Neural progenitor cell (in vitro differentiated cells): ENCODE measurements around the gene TPSD1. TPM values are rescaled to one million over a fixed set of nuclear protein-coding genes. Genes with fewer than 3 reads are reported as not detected.

Source experiments
- DNase-seq: peaks from one replicate; pipeline ENCODE4 v3.0.0-alpha.2; 2016; ENCODE audit warnings: low spot score
- H2AFZ ChIP-seq: fragments of 200-600 bp; sonication (generic); replicated peaks from 2 replicates; pipeline ENCODE4 v1.6.1; 2016; ENCODE audit warnings: antibody characterized with exemption
- H3F3A ChIP-seq: fragments of 200-600 bp; sonication (generic); 2 replicates; pipeline ENCODE4 v1.6.1; 2016; ENCODE audit warnings: antibody characterized with exemption, low read depth
- H3K27ac ChIP-seq: fragments of 200-600 bp; sonication (generic); 2 replicates; pipeline ENCODE4 v1.5.1; 2016; ENCODE audit warnings: mild to moderate bottlenecking
- H3K27me3 ChIP-seq: fragments of 200-600 bp; sonication (generic); 2 replicates; pipeline ENCODE4 v1.6.1; 2016; ENCODE audit warnings: mild to moderate bottlenecking, moderate library complexity
- H3K36me3 ChIP-seq: fragments of 200-600 bp; sonication (generic); 2 replicates; pipeline ENCODE4 v1.5.1; 2016
- H3K4me1 ChIP-seq: fragments of 200-600 bp; sonication (generic); 2 replicates; pipeline ENCODE4 v1.6.1; 2016; ENCODE audit warnings: mixed run types
- H3K4me2 ChIP-seq: fragments of 200-600 bp; sonication (generic); 2 replicates; pipeline ENCODE4 v1.6.1; 2016
- H3K4me3 ChIP-seq: fragments of 200-600 bp; sonication (generic); 2 replicates; pipeline ENCODE4 v1.5.1; 2016
- H3K79me2 ChIP-seq: fragments of 200-600 bp; sonication (generic); 2 replicates; pipeline ENCODE4 v1.6.1; 2016; ENCODE audit warnings: low read depth
- H3K9ac ChIP-seq: fragments of 200-600 bp; sonication (generic); 2 replicates; pipeline ENCODE4 v1.6.1; 2016
- H3K9me3 ChIP-seq: fragments of 200-600 bp; sonication (generic); 2 replicates; pipeline ENCODE4 v1.5.1; 2016; ENCODE audit warnings: low read depth
- H4K20me1 ChIP-seq: fragments of 200-600 bp; sonication (generic); 2 replicates; pipeline ENCODE4 v1.6.1; 2016; ENCODE audit warnings: low read depth
- H3K27ac Mint-ChIP-seq: 3 replicates; pipeline ENCODE4 v1.8.0; 2021; ENCODE audit warnings: mixed read lengths
- H3K27me3 Mint-ChIP-seq: 2 replicates; pipeline ENCODE4 v1.8.0; 2022; ENCODE audit warnings: low read depth, mild to moderate bottlenecking, inconsistent platforms, moderate library complexity, mixed read lengths; ENCODE audit not compliant: insufficient read depth
- H3K36me3 Mint-ChIP-seq: 3 replicates; pipeline ENCODE4 v1.8.0; 2021; ENCODE audit warnings: mixed read lengths
- H3K4me1 Mint-ChIP-seq: 3 replicates; pipeline ENCODE4 v1.8.0; 2021; ENCODE audit warnings: mixed read lengths
- H3K4me3 Mint-ChIP-seq: 3 replicates; pipeline ENCODE4 v1.8.0; 2021; ENCODE audit warnings: mild to moderate bottlenecking, moderate library complexity, mixed read lengths
- H3K9me3 Mint-ChIP-seq: 3 replicates; pipeline ENCODE4 v1.8.0; 2020; ENCODE audit warnings: mixed read lengths
- CTCF ChIP-seq: fragments of 200-600 bp; sonication (generic); IDR thresholded peaks from 2 replicates; pipeline ENCODE4 v1.5.1; 2017; ENCODE audit warnings: antibody characterized with exemption, mild to moderate bottlenecking
- EZH2 ChIP-seq: fragments of 200-600 bp; sonication (generic); IDR thresholded peaks from 2 replicates; pipeline ENCODE4 v1.6.1; 2017; ENCODE audit warnings: antibody characterized with exemption, mild to moderate bottlenecking, moderate library complexity
- EZH2phosphoT487 ChIP-seq: fragments of 200-600 bp; sonication (generic); IDR thresholded peaks from 2 replicates; pipeline ENCODE4 v1.6.1; 2017; ENCODE audit warnings: antibody characterized with exemption
- total RNA-seq: library from RNA; depleted of rRNA; stranded (reverse); fragments of >200 nt; gene quantifications from 2 replicates; pipeline ENCODE4 v1.2.3, GENCODE V29; 2015; ENCODE audit warnings: low replicate concordance

The TPSD1 gene
- total RNA-seq, 1 donor from 2014 or later = not detected

- H3K4me2 ChIP-seq = no peak overlapping the region
Measured at GRCh38 chr16:1283296-1283695, 27.4 kb downstream of the TPSD1 start.

GRCh38 chr16:1283996-1284616 lies 28.2 kb downstream of the TPSD1 start:
- no peak for DNase-seq
- TF ChIP-seq CTCF (no peak), EZH2 (no peak), EZH2phosphoT487 (no peak)
- Histone ChIP-seq H3K4me3 (no peak overlapping the region), H3K4me2 (no peak overlapping the region), H3K9me3 (no peaks in the 10 kb centered on the region), H2AFZ (no peak overlapping the region), H3K27ac (no peak overlapping the region), H3K36me3 (no peaks in the 10 kb centered on the region), H3K9ac (no peak overlapping the region), H3K79me2 (no peaks in the 10 kb centered on the region), H4K20me1 (no peaks in the 10 kb centered on the region), H3F3A (no peaks in the 10 kb centered on the region), H3K4me1 (peaks cover 6% of the 10 kb centered on the region), H3K27me3 (peaks cover 29% of the 10 kb centered on the region)
- Mint-ChIP-seq H3K9me3 (no peaks in the 10 kb centered on the region), H3K36me3 (no peaks in the 10 kb centered on the region), H3K27ac (no peak overlapping the region), H3K4me1 (peaks cover 10% of the 10 kb centered on the region), H3K4me3 (no peak overlapping the region), H3K27me3 (peaks cover 10% of the 10 kb centered on the region)

More at GRCh38 chr16:1283296-1283695, 27.4 kb downstream of the TPSD1 start:
- Histone ChIP-seq H4K20me1 (no peaks in the 10 kb centered on the region), H3K27me3 (peaks cover 21% of the 10 kb centered on the region), H3K27ac (no peak overlapping the region), H3F3A (peaks cover 5% of the 10 kb centered on the region), H3K4me3 (no peak overlapping the region), H3K9me3 (no peaks in the 10 kb centered on the region), H3K79me2 (no peaks in the 10 kb centered on the region), H3K9ac (no peak overlapping the region), H3K4me1 (peaks cover 6% of the 10 kb centered on the region), H3K36me3 (no peaks in the 10 kb centered on the region), H2AFZ (no peak overlapping the region)
- Mint-ChIP-seq H3K27ac (no peak overlapping the region), H3K4me3 (no peak overlapping the region), H3K4me1 (peaks cover 10% of the 10 kb centered on the region), H3K9me3 (no peaks in the 10 kb centered on the region), H3K36me3 (no peaks in the 10 kb centered on the region), H3K27me3 (peaks cover 10% of the 10 kb centered on the region)
- DNase-seq = no peak
- TF ChIP-seq EZH2 = no peak
- TF ChIP-seq EZH2phosphoT487 = no peak
- no peak for TF ChIP-seq CTCF

GRCh38 chr16:1285669-1286512 lies 30.0 kb downstream of the TPSD1 start:
- Histone ChIP-seq H2AFZ (no peak overlapping the region), H4K20me1 (no peaks in the 10 kb centered on the region), H3K4me3 (no peak overlapping the region), H3K27me3 (peaks cover 47% of the 10 kb centered on the region), H3K36me3 (no peaks in the 10 kb centered on the region), H3K9ac (no peak overlapping the region), H3F3A (peaks cover 4% of the 10 kb centered on the region), H3K27ac (no peak overlapping the region), H3K79me2 (no peaks in the 10 kb centered on the region), H3K4me1 (peaks cover 18% of the 10 kb centered on the region), H3K4me2 (no peak overlapping the region), H3K9me3 (no peaks in the 10 kb centered on the region)
- H3K4me1 Mint-ChIP-seq = peaks cover 17% of the 10 kb centered on the region
- no peaks in the 10 kb centered on the region for H3K9me3 Mint-ChIP-seq
- no peak overlapping the region for H3K4me3 Mint-ChIP-seq
- no peak overlapping the region for H3K27ac Mint-ChIP-seq
- no peaks in the 10 kb centered on the region for H3K36me3 Mint-ChIP-seq
- peaks cover 20% of the 10 kb centered on the region for H3K27me3 Mint-ChIP-seq
- TF ChIP-seq EZH2 (no peak), EZH2phosphoT487 (no peak), CTCF (peak; percentile 18)
- no peak for DNase-seq
